Activated T-cell treated with anti-CD3 and anti-CD28 coated beads, Interleukin-2, amount 50 U/mL, for 72 hours (primary cell): ENCODE results near the gene RNF224. TPM values are rescaled to one million over a fixed set of nuclear protein-coding genes. Genes with fewer than 3 reads are reported as not detected.

Source experiments
- ATAC-seq, 2 donors: fragments of 150-1000 bp; cut with Tn5 transposase; replicated peaks in 1 of 2; 2 replicates each; pipeline ENCODE4 v1.10.0; 2021; ENCODE audit warnings: moderate library complexity in 2 of 2, mild to moderate bottlenecking in 1 of 2
- DNase-seq, 2 donors: peaks; one replicate each; pipeline ENCODE4 v3.0.0; 2021 to 2022; ENCODE audit warnings: mixed read lengths in 1 of 2
- H3K27ac Mint-ChIP-seq: one replicate; pipeline ENCODE4 v1.8.0; 2022; ENCODE audit warnings: mild to moderate bottlenecking, moderate library complexity, mixed read lengths
- H3K27me3 Mint-ChIP-seq: one replicate; pipeline ENCODE4 v1.8.0; 2022; ENCODE audit warnings: low read depth, mixed read lengths
- H3K36me3 Mint-ChIP-seq, 2 donors: one replicate each; pipeline ENCODE4 v1.8.0; 2022; ENCODE audit warnings: mixed read lengths in 2 of 2, mild to moderate bottlenecking in 1 of 2; ENCODE audit not compliant: insufficient read depth in 2 of 2
- H3K4me1 Mint-ChIP-seq: one replicate; pipeline ENCODE4 v1.8.0; 2022; ENCODE audit warnings: low read depth, mixed read lengths
- H3K4me3 Mint-ChIP-seq, 2 donors: one replicate each; pipeline ENCODE4 v1.8.0; 2022; ENCODE audit warnings: mild to moderate bottlenecking in 2 of 2, mixed read lengths in 2 of 2, moderate library complexity in 2 of 2
- H3K9me3 Mint-ChIP-seq, 2 donors: one replicate each; pipeline ENCODE4 v1.8.0; 2022; ENCODE audit warnings: mixed read lengths in 2 of 2
- total RNA-seq, 2 donors: library from RNA; stranded (reverse); gene quantifications; one replicate each; pipeline ENCODE4 v1.2.3, GENCODE V29; 2022

Gene RNF224
- total RNA-seq, 2 donors from 2014 or later: 0.14 TPM; not detected in 1

- Mint-ChIP-seq H3K27me3 (peaks cover 10% of the 10 kb centered on the region), H3K4me3 (peak overlapping the region; percentile 86 to 95), H3K36me3 (peaks cover 0 to 2% of the 10 kb centered on the region in 2 donors), H3K9me3 (no peaks in the 10 kb centered on the region), H3K4me1 (peaks cover 12% of the 10 kb centered on the region), H3K27ac (no peak overlapping the region)
- peak in 1 of 2 donors; percentile 21 for ATAC-seq
- no peak for DNase-seq
Measured at GRCh38 chr9:137278061-137278701, 50.9 kb downstream of the RNF224 start.

Other genes with a start within 250 kb of the RNF224 start
- not detected for gene PTGDS, start 250.0 kb upstream of the RNF224 start, total RNA-seq
- not detected for gene LCNL1, start 244.5 kb upstream of the RNF224 start, total RNA-seq
- 10 to 100 TPM; 51.8 to 56.9 TPM for gene PAXX, start 235.1 kb upstream of the RNF224 start, total RNA-seq
- gene CLIC3, start 230.9 kb upstream of the RNF224 start, total RNA-seq: under 1 TPM; 0.43 to 0.65 TPM
- gene ABCA2, start 199.3 kb upstream of the RNF224 start, total RNA-seq: 10 to 100 TPM; 23.9 to 27.5 TPM
- 1 to 10 TPM; 1.6 to 1.8 TPM for gene FUT7, start 195.4 kb upstream of the RNF224 start, total RNA-seq
- gene NPDC1, start 181.3 kb upstream of the RNF224 start, total RNA-seq: 10 to 100 TPM; 27.2 to 28.7 TPM
- under 1 TPM; 0.28 to 0.48 TPM for gene ENTPD2, start 173.4 kb upstream of the RNF224 start, total RNA-seq
- 1 to 10 TPM; 6.6 to 8.4 TPM for gene SAPCD2, start 156.9 kb upstream of the RNF224 start, total RNA-seq
- 10 to 100 TPM; 13.6 to 14.3 TPM for gene UAP1L1, start 150.0 kb upstream of the RNF224 start, total RNA-seq
- 10 to 100 TPM; 40.3 to 45.8 TPM for gene MAN1B1, start 140.5 kb upstream of the RNF224 start, total RNA-seq
- 100 to 1,000 TPM; 155 to 158 TPM for gene DPP7, start 112.8 kb upstream of the RNF224 start, total RNA-seq
- gene GRIN1, start 88.3 kb upstream of the RNF224 start, total RNA-seq: 1 to 10 TPM in 1 of 2 donors, under 1 TPM in 1; 0.38 to 1.2 TPM
- not detected for gene LRRC26, start 57.5 kb upstream of the RNF224 start, total RNA-seq
- under 1 TPM; 0.50 to 0.74 TPM for gene TMEM210, start 55.4 kb upstream of the RNF224 start, total RNA-seq
- 10 to 100 TPM; 56.9 to 63.5 TPM for gene ANAPC2, start 38.9 kb upstream of the RNF224 start, total RNA-seq
- 10 to 100 TPM; 64.1 to 84.5 TPM for gene SSNA1, start 38.8 kb upstream of the RNF224 start, total RNA-seq
- gene TPRN, start 26.8 kb upstream of the RNF224 start, total RNA-seq: 10 to 100 TPM; 13.3 to 19.9 TPM
- gene TMEM203, start 21.9 kb upstream of the RNF224 start, total RNA-seq: 10 to 100 TPM; 27.4 to 33.3 TPM
- gene NDOR1, start 21.8 kb upstream of the RNF224 start, total RNA-seq: 10 to 100 TPM; 43.3 to 50.9 TPM
- gene RNF208, start 5.3 kb upstream of the RNF224 start, total RNA-seq: 10 to 100 TPM in 1 of 2 donors, 1 to 10 TPM in 1; 6.6 to 10.3 TPM
- gene CYSRT1, start 2.3 kb upstream of the RNF224 start, total RNA-seq: 1 to 10 TPM; 1.0 to 2.0 TPM
- gene SLC34A3, start 3.4 kb downstream of the RNF224 start, total RNA-seq: under 1 TPM; 0.12 to 0.14 TPM
- gene TUBB4B, start 13.8 kb downstream of the RNF224 start, total RNA-seq: 100 to 1,000 TPM; 122 to 128 TPM
- under 1 TPM in 1 of 2 donors, not detected in 1; 0.63 TPM for gene STPG3, start 23.8 kb downstream of the RNF224 start, total RNA-seq
- 10 to 100 TPM; 53.1 to 56.6 TPM for gene NELFB, start 27.8 kb downstream of the RNF224 start, total RNA-seq
- gene TOR4A, start 50.2 kb downstream of the RNF224 start, total RNA-seq: 1 to 10 TPM; 4.3 to 8.3 TPM
- gene NRARP, start 74.8 kb downstream of the RNF224 start, total RNA-seq: 1 to 10 TPM; 1.6 to 2.0 TPM
- gene EXD3, start 195.7 kb downstream of the RNF224 start, total RNA-seq: 10 to 100 TPM; 23.7 to 26.0 TPM
- 1 to 10 TPM; 1.4 to 1.8 TPM for gene NOXA1, start 195.9 kb downstream of the RNF224 start, total RNA-seq
- gene ENTPD8, start 213.9 kb downstream of the RNF224 start, total RNA-seq: not detected
- 10 to 100 TPM; 20.0 to 28.5 TPM for gene NSMF, start 231.8 kb downstream of the RNF224 start, total RNA-seq